Ovary (tissue), 9 donors: ENCODE results near the gene MPZL2. TPM values are rescaled to one million over a fixed set of nuclear protein-coding genes. Genes with fewer than 3 reads are reported as not detected.

Experiments
- DNase-seq, 5 donors: peaks; one replicate each; pipeline ENCODE4 v3.0.0-alpha.2; 2019 to 2020
- H3K27ac ChIP-seq, 2 donors: fragments of 200-600 bp; one replicate each; pipeline versions ENCODE4 v1.5.1 to v1.8.0; 2019 to 2022
- H3K27me3 ChIP-seq: fragments of 200-600 bp; one replicate; pipeline ENCODE4 v1.8.0; 2022
- H3K36me3 ChIP-seq: fragments of 200-600 bp; sonication (generic); one replicate; pipeline ENCODE4 v1.5.1; 2019
- H3K4me1 ChIP-seq: one replicate; pipeline ENCODE4 v1.8.1; 2013; ENCODE audit warnings: mild to moderate bottlenecking, moderate library complexity; ENCODE audit not compliant: insufficient read depth
- H3K4me3 ChIP-seq: fragments of 200-600 bp; sonication (generic); one replicate; pipeline ENCODE4 v1.5.1; 2017
- H3K9me3 ChIP-seq, 2 donors: fragments of 200-600 bp in 1 of 2; sonication (generic) in 1 of 2; one replicate each; pipeline versions ENCODE4 v1.5.1 to v1.8.1; 2013 to 2019; ENCODE audit warnings: mild to moderate bottlenecking in 1 of 2, moderate library complexity in 1 of 2
- EP300 ChIP-seq: sonication (generic); formaldehyde crosslinking; IDR thresholded peaks from one replicate; pipeline ENCODE4 v1.6.1; 2017; ENCODE audit warnings: antibody characterized with exemption
- POLR2A ChIP-seq: fragments of 450-650 bp; IDR thresholded peaks from one replicate; pipeline ENCODE4 v1.6.1; 2017; ENCODE audit warnings: antibody characterized with exemption, mild to moderate bottlenecking, moderate library complexity
- WGBS, 3 donors: extraction: QIAGEN DNeasy Blood & Tissue Kit in 1 of 3; methylation state at CpG; one replicate each; pipeline versions ENCODE4 v1.1.5 to v1.1.7; 2013 to 2017; 5-methylcytosine and 5-hydroxymethylcytosine counted together
- intact Hi-C, 4 donors: fragments of 100-400 bp; cut with DNase I; formaldehyde crosslinking; loops; one replicate each; pipeline versions ENCODE4 v1.11.0 to v1.15.1; 2022 to 2023
- polyA plus RNA-seq, 2 donors: library from polyadenylated mRNA; stranded (reverse); fragments of 200-250 nt in 1 of 2; fragments of 350-450 nt in 1 of 2; fragmentation: Illumina TruSeq in 1 of 2; extraction: RNeasy Lipid Tissue Mini Kit (QIAGEN cat#74804) in 1 of 2; gene quantifications; one replicate each; pipeline ENCODE4 v1.2.3, GENCODE V29; 2013 to 2014
- total RNA-seq, 7 donors: library from RNA; depleted of rRNA in 2 of 7; stranded (reverse); fragments of >200 nt in 2 of 7; fragmentation: NEBNext Ultra II Directional in 3 of 7; extraction: Animal tissue kit (Norgen Biotek cat#: 25700) in 3 of 7; gene quantifications; one replicate each; pipeline versions ENCODE4 v1.1.0 to v1.2.4, GENCODE V29; 2016 to 2023
- TF ChIP-seq, protein P1 (sequence below), 3 donors: fragments of 450-650 bp in 2 of 3; fragments of 200-600 bp in 1 of 3; IDR thresholded peaks; one replicate each; pipeline versions ENCODE4 v1.5.1 to v1.8.0; 2016 to 2022; ENCODE audit warnings: antibody characterized with exemption in 3 of 3, mild to moderate bottlenecking in 1 of 3
- donor health status: DM: no; HTN: no; CAD: no; lungs with moderate emphysema.
- donor health status: DM: no; HTN: no; CAD: no.
- donor health status: Bipolar disorder and iron deficiency.
- donor health status: DM: yes; HTN: yes; CAD: no.
- donor health status: DM: no; HTN: no; CAD: no.
- donor health status: DM: yes; HTN: yes; CAD: no.

MPZL2 gene
- total and polyA plus RNA-seq, 9 donors = 4.4 to 42.5 (median 9.6) TPM

DNA sequence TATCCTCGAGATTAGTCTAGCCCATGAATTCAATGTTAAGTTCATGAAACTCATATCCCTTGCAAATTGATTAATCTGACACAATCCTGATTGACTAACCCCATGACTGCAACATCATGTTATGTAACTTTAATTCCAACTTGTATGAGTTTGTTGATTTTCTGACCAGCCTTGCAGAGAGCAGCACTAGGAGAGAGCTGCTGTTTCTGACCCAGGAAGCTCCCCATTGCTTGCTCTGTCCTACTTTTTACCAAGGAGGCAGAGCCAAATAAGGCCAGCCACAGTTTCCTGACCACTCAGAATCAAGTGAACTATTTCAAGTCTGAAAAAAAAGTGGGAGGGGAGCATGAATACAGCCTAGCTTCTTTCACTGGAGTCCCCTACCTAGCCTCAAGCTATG is 25.2 kb downstream of the MPZL2 start:
- 86 to 91% (median 89%) methylated on average over 1 of the region's 1 CpG for WGBS, 3 donors
- H3K27me3 ChIP-seq = no peaks in the 10 kb centered on the region
- H3K27ac ChIP-seq = no peak overlapping the region
- DNase-seq = no peak
- TF ChIP-seq EP300 (no peak), POLR2A (no peak)
- TF ChIP-seq, protein P1, sequence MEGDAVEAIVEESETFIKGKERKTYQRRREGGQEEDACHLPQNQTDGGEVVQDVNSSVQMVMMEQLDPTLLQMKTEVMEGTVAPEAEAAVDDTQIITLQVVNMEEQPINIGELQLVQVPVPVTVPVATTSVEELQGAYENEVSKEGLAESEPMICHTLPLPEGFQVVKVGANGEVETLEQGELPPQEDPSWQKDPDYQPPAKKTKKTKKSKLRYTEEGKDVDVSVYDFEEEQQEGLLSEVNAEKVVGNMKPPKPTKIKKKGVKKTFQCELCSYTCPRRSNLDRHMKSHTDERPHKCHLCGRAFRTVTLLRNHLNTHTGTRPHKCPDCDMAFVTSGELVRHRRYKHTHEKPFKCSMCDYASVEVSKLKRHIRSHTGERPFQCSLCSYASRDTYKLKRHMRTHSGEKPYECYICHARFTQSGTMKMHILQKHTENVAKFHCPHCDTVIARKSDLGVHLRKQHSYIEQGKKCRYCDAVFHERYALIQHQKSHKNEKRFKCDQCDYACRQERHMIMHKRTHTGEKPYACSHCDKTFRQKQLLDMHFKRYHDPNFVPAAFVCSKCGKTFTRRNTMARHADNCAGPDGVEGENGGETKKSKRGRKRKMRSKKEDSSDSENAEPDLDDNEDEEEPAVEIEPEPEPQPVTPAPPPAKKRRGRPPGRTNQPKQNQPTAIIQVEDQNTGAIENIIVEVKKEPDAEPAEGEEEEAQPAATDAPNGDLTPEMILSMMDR (IDR thresholded peaks at IDR 0.05) = no peak
- H3K4me1 ChIP-seq = no peaks in the 10 kb centered on the region
- H3K36me3 ChIP-seq = no peaks in the 10 kb centered on the region
- H3K9me3 ChIP-seq = no peaks in the 10 kb centered on the region
- intact Hi-C loops = no loop called here
- H3K4me3 ChIP-seq = no peak overlapping the region

DNA sequence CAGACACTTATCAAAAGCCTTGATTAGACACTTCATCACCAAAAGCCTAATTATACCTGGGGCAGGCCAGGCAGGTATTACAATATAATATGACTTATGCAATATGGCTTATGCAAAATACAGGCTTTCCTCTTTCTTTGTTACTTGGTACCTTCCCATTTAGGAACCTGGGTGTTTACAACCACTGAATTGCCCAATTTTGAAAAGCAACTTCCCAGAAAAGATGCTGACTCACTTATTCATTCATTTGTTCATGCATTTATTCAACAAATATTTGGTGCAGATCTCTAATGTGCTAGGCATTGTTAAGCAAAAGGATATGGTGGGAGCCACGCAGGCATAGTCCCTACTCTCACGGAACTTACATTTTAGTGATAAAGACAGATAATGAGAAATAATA is 25.7 kb downstream of the MPZL2 start:
- intact Hi-C loops = no loop called here
- Histone ChIP-seq H3K36me3 (no peaks in the 10 kb centered on the region), H3K4me1 (no peaks in the 10 kb centered on the region), H3K9me3 (no peaks in the 10 kb centered on the region), H3K27ac (no peak overlapping the region), H3K27me3 (no peaks in the 10 kb centered on the region), H3K4me3 (no peak overlapping the region)
- no peak for TF ChIP-seq POLR2A
- TF ChIP-seq, protein P1 (IDR thresholded peaks at IDR 0.05) = no peak
- TF ChIP-seq EP300 = no peak
- WGBS, 3 donors = 90 to 94% (median 90%) methylated on average over 2 of the region's 2 CpGs
- DNase-seq = no peak

DNA sequence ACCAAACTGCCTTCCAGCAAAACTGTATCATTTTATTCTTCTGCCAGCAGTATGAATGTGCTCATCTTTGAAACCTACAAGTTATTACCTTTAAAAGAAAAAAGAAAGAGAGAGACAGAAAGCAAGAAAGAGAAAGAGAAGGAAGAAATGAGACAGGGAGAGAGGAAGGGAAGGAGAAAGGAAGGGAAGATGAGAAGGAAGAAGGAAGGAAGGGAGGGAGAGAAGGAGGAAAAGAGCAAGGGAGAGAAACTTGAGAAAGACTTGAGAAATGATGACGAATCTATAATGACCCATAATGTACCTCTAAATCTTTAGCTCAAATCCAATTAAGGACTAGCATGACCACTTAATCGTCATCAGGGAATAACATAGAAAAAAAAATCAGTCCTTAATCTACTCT is 27.9 kb downstream of the MPZL2 start:
- Histone ChIP-seq H3K27me3 (no peaks in the 10 kb centered on the region), H3K9me3 (no peaks in the 10 kb centered on the region), H3K4me1 (no peaks in the 10 kb centered on the region), H3K4me3 (no peak overlapping the region), H3K36me3 (no peaks in the 10 kb centered on the region), H3K27ac (no peak overlapping the region)
- no peak for TF ChIP-seq POLR2A
- no peak for TF ChIP-seq EP300
- TF ChIP-seq, protein P1 (IDR thresholded peaks at IDR 0.05) = no peak
- intact Hi-C loops = no loop called here
- DNase-seq = no peak
- WGBS, 3 donors = 62 to 81% (median 67%) methylated on average over 2 of the region's 2 CpGs

DNA sequence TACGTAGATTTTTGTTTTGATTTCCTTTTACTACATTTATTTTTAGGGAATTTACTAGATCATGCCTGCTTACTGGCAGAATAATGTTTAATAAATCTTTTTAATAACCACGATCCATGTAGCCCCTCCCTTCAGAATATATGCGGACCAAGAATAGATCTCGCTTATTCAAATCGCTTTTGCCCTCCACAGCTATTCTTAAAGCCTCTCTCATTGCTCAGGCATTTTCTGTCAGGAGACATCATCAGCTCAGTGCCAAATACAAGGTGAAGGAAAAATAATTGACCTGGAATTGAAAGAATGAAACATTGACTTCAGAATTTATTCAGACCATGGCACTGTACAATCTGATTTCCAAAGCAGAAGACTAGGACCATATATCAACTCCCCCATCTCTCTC is 29.3 kb downstream of the MPZL2 start:
- DNase-seq = no peak
- intact Hi-C loops = no loop called here
- Histone ChIP-seq H3K27me3 (no peaks in the 10 kb centered on the region), H3K27ac (no peak overlapping the region), H3K4me1 (no peaks in the 10 kb centered on the region), H3K4me3 (no peak overlapping the region), H3K36me3 (no peaks in the 10 kb centered on the region), H3K9me3 (no peaks in the 10 kb centered on the region)
- TF ChIP-seq POLR2A (no peak), EP300 (no peak)
- WGBS, 3 donors = 82 to 87% (median 85%) methylated on average over 5 of the region's 5 CpGs

DNA sequence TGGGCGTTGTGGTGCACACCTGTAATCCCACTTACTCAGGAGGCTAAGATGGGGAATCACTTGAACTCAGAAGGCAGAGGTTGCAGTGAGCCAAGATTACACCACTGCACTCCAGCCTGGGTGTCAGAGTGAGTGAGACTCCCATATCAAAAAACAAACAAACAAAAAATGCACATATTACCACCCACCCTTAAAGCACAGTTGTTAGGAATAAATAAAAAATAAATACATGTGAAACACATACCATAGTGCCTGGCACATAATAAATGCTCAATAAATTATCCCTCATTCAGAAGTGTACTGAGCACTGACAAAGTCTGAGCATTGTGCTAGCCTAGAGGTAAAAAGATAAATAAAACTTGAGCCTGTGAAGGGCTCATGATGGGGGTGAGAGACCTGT is 30.2 kb downstream of the MPZL2 start:
- intact Hi-C loops = no loop called here
- H3K9me3 ChIP-seq = no peaks in the 10 kb centered on the region
- 81 to 100% (median 89%) methylated on average over 1 of the region's 1 CpG for WGBS, 3 donors
- no peak for DNase-seq
- no peak for TF ChIP-seq EP300
- TF ChIP-seq, protein P1 (IDR thresholded peaks at IDR 0.05) = no peak
- TF ChIP-seq POLR2A = no peak
- H3K27me3 ChIP-seq = no peaks in the 10 kb centered on the region
- H3K4me3 ChIP-seq = no peak overlapping the region
- H3K4me1 ChIP-seq = no peaks in the 10 kb centered on the region
- no peak overlapping the region for H3K27ac ChIP-seq
- H3K36me3 ChIP-seq = no peaks in the 10 kb centered on the region
